ENCODE data around the gene CETP.
A peak's percentile ranks its signal among the peaks of the same experiment; 100 is the strongest.

CETP gene

DNA sequence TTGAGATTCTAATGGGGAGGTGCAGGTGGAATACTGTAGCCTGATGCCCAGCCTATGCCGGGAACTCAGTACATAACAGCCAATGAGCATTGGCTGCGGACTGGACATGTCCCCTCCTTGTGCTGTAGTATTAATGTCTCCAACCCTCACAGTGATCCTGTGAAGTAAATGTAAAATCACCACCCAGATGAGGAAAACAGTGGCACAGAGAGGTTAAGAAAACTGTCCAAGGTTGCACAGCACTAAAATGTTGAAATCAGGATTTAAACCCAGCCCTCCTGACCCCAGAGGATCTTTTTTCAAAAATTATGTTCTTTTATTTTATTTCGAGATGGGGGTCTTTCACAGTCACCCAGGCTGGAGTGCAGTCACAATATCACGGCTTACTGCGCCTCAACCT is 35.5 kb downstream of the CETP start:
- TF ChIP-seq, protein P1, sequence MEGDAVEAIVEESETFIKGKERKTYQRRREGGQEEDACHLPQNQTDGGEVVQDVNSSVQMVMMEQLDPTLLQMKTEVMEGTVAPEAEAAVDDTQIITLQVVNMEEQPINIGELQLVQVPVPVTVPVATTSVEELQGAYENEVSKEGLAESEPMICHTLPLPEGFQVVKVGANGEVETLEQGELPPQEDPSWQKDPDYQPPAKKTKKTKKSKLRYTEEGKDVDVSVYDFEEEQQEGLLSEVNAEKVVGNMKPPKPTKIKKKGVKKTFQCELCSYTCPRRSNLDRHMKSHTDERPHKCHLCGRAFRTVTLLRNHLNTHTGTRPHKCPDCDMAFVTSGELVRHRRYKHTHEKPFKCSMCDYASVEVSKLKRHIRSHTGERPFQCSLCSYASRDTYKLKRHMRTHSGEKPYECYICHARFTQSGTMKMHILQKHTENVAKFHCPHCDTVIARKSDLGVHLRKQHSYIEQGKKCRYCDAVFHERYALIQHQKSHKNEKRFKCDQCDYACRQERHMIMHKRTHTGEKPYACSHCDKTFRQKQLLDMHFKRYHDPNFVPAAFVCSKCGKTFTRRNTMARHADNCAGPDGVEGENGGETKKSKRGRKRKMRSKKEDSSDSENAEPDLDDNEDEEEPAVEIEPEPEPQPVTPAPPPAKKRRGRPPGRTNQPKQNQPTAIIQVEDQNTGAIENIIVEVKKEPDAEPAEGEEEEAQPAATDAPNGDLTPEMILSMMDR (conservative IDR thresholded peaks at IDR 0.05; ENCODE audit: low read depth), result no peak
- POLR2A ChIA-PET (ENCODE audit: low non-redundant PET), result no interaction called here
- no peak overlapping the region for H3K27ac ChIP-seq
- CTCF ChIA-PET, result interaction anchor here (0.7 kb wide), 1 partner anchor 25 kb away, joined by 3 read pairs; no protein-coding TSS in a partner anchor
- no peak for DNase-seq (ENCODE audit: low spot score)

DNA sequence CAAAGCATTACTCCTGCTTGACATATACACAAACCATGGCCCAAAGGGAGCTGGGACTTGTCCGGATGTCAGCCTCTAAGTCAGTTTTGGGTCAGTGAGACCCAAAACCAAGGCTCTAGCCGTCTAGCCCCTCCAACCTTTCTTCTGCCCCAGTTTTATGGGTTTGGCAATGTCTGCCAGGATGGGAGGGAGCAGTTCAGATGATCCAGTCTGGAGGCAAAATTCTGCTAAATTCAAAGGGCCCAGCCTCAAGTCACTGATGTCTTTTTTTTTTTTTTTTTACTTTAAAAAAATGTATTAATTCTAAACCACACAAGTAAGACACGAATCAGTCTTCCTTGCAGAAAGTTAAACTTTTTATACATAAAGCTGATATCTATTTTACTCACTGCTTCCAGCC is 36.2 kb downstream of the CETP start:
- TF ChIP-seq, protein P1 (conservative IDR thresholded peaks at IDR 0.05; ENCODE audit: low read depth), result no peak
- no peak for DNase-seq (ENCODE audit: low spot score)
- CTCF ChIA-PET, result interaction anchor here (0.6 kb wide), 1 partner anchor 64 kb away, joined by 4 read pairs; no protein-coding TSS in a partner anchor
- POLR2A ChIA-PET (ENCODE audit: low non-redundant PET), result no interaction called here
- no peak overlapping the region for H3K27ac ChIP-seq

DNA sequence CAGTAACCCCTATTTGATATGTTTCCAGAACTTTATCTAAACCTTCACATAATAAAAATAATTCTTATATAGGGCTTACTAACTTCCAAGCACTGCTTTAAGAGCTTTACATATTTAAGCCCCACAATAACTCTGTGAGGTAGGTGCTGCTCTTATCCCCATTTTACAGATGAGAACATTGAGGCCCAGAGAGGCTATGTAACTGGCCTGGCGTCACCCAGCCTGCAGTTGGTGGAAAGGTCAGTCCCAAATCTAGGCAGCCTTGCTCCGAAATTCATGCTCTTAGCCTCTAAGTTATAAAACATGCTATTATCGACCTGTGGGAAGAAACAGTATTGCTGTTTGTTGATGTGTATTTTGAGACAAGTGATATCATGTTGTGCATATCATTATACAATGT is 36.6 kb downstream of the CETP start:
- POLR2A ChIA-PET (ENCODE audit: low non-redundant PET), result no interaction called here
- CTCF ChIA-PET, result interaction anchor here (0.6 kb wide), 1 partner anchor 63 kb away, joined by 4 read pairs; no protein-coding TSS in a partner anchor
- TF ChIP-seq, protein P1 (conservative IDR thresholded peaks at IDR 0.05; ENCODE audit: low read depth), result no peak
- DNase-seq (ENCODE audit: low spot score), result no peak
- H3K27ac ChIP-seq, result no peak overlapping the region

DNA sequence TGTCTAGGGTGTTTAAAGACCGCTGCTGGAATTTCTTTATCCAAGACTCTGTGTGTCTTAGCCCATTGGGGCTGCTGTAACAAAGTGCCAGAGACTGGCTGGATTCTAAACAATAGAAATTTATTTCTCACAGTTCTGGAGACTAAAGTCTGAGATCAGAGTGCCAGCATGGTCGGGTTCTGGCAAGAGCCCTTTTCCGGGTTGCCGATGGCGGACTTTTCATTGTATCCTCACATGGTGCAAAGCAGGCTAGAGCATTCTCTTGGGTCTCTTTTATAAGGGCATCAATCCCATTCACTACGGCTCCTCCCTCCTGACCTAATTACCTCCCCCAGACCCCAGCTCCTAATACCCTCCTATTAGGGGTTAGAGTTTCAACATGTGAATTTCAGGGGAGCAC is 37.1 kb downstream of the CETP start:
- CTCF ChIA-PET, result no interaction called here
- H3K27ac ChIP-seq, result no peak overlapping the region
- POLR2A ChIA-PET (ENCODE audit: low non-redundant PET), result no interaction called here
- DNase-seq (ENCODE audit: low spot score), result no peak
- TF ChIP-seq, protein P1 (conservative IDR thresholded peaks at IDR 0.05; ENCODE audit: low read depth), result no peak

DNA sequence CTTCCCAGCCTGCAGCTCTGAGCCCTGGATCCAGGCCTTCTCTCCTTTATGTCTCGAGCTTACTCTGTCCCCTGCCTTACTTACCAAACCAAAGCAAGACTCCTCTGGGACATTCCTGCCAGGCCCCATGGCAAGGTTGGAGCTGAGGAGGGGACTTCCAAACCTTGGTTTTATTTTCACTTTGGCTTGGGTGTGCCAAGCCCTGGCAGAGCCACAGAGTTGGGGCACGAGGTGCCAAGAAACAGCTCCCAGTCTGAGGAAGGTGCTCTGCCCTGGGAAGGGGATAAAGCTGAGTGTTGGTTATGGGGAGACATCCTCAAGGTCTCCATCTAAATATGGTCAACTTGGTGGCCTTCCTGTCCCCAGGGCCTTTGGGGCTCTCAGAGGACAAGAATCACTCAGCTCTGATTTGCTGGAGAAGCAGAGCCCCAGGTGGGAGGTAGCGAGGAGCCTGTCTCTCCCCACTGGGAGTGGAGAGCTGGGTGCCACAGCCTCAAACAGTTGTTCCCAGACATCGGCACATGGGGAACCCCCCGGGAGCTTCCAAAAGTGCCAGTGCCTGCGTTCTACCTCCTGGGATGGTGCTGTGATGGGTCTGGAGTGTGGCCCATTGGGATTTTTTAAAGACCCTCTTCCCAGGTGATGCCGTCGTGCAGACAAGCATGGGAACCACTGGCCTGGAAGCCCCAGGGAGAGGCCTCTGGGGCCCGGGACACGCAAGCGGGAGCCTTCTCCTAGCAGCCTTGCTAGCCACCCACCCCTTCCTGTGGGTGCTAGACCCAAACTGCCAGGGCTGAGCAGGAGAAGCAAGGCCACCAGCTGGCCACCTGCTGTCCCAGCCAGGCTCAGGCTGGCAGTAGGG is 37.9 kb downstream of the CETP start:
- peak overlapping the region; percentile 51 for H3K27ac ChIP-seq
- POLR2A ChIA-PET (ENCODE audit: low non-redundant PET), result no interaction called here
- TF ChIP-seq, protein P1 (conservative IDR thresholded peaks at IDR 0.05; ENCODE audit: low read depth), result no peak
- CTCF ChIA-PET, result interaction anchor here (0.6 kb wide), 2 partner anchors 36 to 151 kb away, joined by 4 read pairs; no protein-coding TSS in a partner anchor
- DNase-seq (ENCODE audit: low spot score), result no peak

DNA sequence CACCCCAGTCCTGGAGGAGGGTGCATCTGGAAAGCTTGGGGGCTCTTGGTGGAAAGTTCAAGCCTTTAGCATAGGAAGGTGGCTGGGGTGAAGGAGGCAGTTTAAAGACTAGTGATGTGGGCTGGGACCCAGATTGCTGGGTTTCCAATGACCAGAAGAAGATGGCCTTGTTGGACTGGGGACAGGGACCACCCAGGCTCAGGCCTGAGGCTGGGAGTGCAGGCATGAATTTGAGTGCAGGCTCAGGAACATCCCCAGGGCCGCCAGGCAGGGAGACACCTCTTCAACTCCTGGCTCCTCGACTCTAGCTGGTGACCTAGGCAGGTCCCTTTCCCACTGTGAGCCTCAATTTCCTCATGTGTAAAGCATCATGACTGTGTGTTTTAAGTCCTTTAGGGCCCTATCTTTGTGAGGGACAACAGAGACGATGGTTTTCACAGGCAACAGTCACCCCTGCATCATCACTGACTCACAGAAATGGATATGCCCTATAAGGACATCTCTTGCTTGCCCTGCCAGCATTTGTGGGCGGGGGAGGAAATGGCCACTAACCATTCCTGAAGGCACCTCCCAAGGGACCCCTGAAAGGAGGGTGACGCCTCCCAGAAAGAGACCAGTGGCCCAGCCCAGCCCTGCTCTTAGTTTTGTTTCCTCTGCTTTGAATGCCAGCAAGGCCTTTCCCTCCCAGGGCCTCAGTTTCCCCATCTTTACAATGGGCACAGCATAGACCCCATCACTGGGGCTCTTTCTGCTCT is 38.7 kb downstream of the CETP start:
- ChIA-PET CTCF (interaction anchor here (0.6 kb wide), 2 partner anchors 36 to 150 kb away, joined by 4 read pairs; no protein-coding TSS in a partner anchor), POLR2A (ENCODE audit: low non-redundant PET) (no interaction called here)
- TF ChIP-seq, protein P1 (conservative IDR thresholded peaks at IDR 0.05; ENCODE audit: low read depth), result no peak
- peak overlapping the region; percentile 51 for H3K27ac ChIP-seq
- DNase-seq (ENCODE audit: low spot score), result peak; percentile 80

All from RWPE1 (cell line).